Hepatocyte (in vitro differentiated cells): ENCODE results near the gene PCBP1.
"Not testable (repeated sequence)": the region's sequence is repeated elsewhere in the genome, so short reads cannot be mapped to it uniquely, and the experiment has no call there.

Experiments used
- CTCF ChIP-seq: fragments of 200-600 bp; sonication (generic); IDR thresholded peaks from 2 replicates; pipeline ENCODE4 v1.5.1; 2016; ENCODE audit warnings: antibody characterized with exemption, mild to moderate bottlenecking; ENCODE audit not compliant: poor library complexity
- EZH2 ChIP-seq: fragments of 200-600 bp; sonication (generic); IDR thresholded peaks from 2 replicates; pipeline ENCODE4 v1.6.1; 2016; ENCODE audit warnings: antibody characterized with exemption, mild to moderate bottlenecking, borderline replicate concordance

GRCh38 chr2:70134323-70134983, 47.2 kb downstream of the PCBP1 start:
- TF ChIP-seq CTCF, EZH2: not testable (repeated sequence)
